OCI-LY7 (cell line): Measurements from ENCODE around the gene SLIT3. TPM values are rescaled to one million over a fixed set of nuclear protein-coding genes. Genes with fewer than 3 reads are reported as not detected.

Experiments used
- BruUV-seq: library from RNA; stranded (reverse); fragments of 400-500 nt; replicated peaks from 2 replicates; lab custom pipeline; 2021; lab: Mats Ljungman, UMichigan
- CTCF ChIA-PET: fragments of 300-600 bp; sonication (Branson Sonifier 250); formaldehyde crosslinking; loops from one replicate; lab custom pipeline; 2022; ENCODE audit warnings: antibody characterized with exemption; ENCODE audit not compliant: unreplicated experiment; lab: Charles Lee
- POLR2A ChIA-PET: fragments of 300-600 bp; sonication (Branson Sonifier 250); formaldehyde crosslinking; loops from one replicate; lab custom pipeline; 2022; ENCODE audit warnings: antibody characterized with exemption; lab: Charles Lee
- DNase-seq: peaks from one replicate; pipeline ENCODE4 v3.0.0-alpha.2; 2015; ENCODE audit warnings: low spot score
- H2AFZ ChIP-seq: fragments of 200-600 bp; sonication (generic), shearing (Covaris generic); 2 replicates; pipeline ENCODE4 v1.6.1; 2014; ENCODE audit warnings: mild to moderate bottlenecking, antibody characterized with exemption, low read length, moderate library complexity
- H3K27ac ChIP-seq: fragments of 200-600 bp; sonication (generic); 2 replicates; pipeline ENCODE4 v1.5.1; 2014; ENCODE audit warnings: mixed run types, low read depth, mild to moderate bottlenecking, moderate library complexity, low read length, inconsistent platforms; ENCODE audit not compliant: poor library complexity, severe bottlenecking
- H3K36me3 ChIP-seq: fragments of 200-600 bp; sonication (generic); 2 replicates; pipeline ENCODE4 v1.6.1; 2014; ENCODE audit warnings: mild to moderate bottlenecking, antibody characterized with exemption, low read length, moderate library complexity, mixed read lengths; ENCODE audit not compliant: insufficient read depth
- H3K4me1 ChIP-seq: fragments of 200-600 bp; sonication (generic); 2 replicates; pipeline ENCODE4 v1.5.1; 2014; ENCODE audit warnings: mild to moderate bottlenecking, low read length; ENCODE audit not compliant: insufficient read depth, poor library complexity, severe bottlenecking
- H3K4me2 ChIP-seq: fragments of 200-600 bp; sonication (generic); 2 replicates; pipeline ENCODE4 v1.6.1; 2014; ENCODE audit warnings: mild to moderate bottlenecking, low read length
- H3K4me3 ChIP-seq: fragments of 200-600 bp; sonication (generic); 2 replicates; pipeline ENCODE4 v1.5.1; 2014; ENCODE audit warnings: mild to moderate bottlenecking, low read depth, low read length; ENCODE audit not compliant: poor library complexity, severe bottlenecking
- H3K79me2 ChIP-seq: fragments of 200-600 bp; sonication (generic); 2 replicates; pipeline ENCODE4 v1.6.1; 2016; ENCODE audit warnings: low read depth, mild to moderate bottlenecking, low read length, moderate library complexity, mixed read lengths; ENCODE audit not compliant: insufficient read depth
- H3K9me2 ChIP-seq: fragments of 200-600 bp; sonication (generic); 2 replicates; pipeline ENCODE4 v1.6.1; 2016; ENCODE audit warnings: mild to moderate bottlenecking, low read length, mixed read lengths; ENCODE audit not compliant: insufficient read depth
- H3K9me3 ChIP-seq: fragments of 200-600 bp; sonication (generic); 2 replicates; pipeline ENCODE4 v1.6.1; 2014; ENCODE audit warnings: mild to moderate bottlenecking, mixed run types, low read length, mixed read lengths
- H4K20me1 ChIP-seq: fragments of 200-600 bp; sonication (generic); 2 replicates; pipeline ENCODE4 v1.6.1; 2014; ENCODE audit warnings: mild to moderate bottlenecking, antibody characterized with exemption, low read length, moderate library complexity, mixed read lengths; ENCODE audit not compliant: insufficient read depth
- EZH2phosphoT487 ChIP-seq: fragments of 200-600 bp; sonication (generic); IDR thresholded peaks from 2 replicates; pipeline ENCODE4 v1.6.1; 2018; ENCODE audit warnings: low read depth, borderline replicate concordance, mild to moderate bottlenecking, mixed run types, antibody characterized with exemption, low read length, moderate library complexity, mixed read lengths
- intact Hi-C: fragments of 100-400 bp; cut with micrococcal nuclease; formaldehyde crosslinking; loops from one replicate; pipeline ENCODE4 v1.10.0; 2022; ENCODE audit not compliant: unreplicated experiment
- total RNA-seq, 2 experiments: library from RNA; depleted of rRNA in 1 of 2; stranded (reverse); fragments of >200 nt in 1 of 2; shearing (Covaris generic) in 1 of 2; gene quantifications; 2 replicates each; pipeline ENCODE4 v1.2.3, GENCODE V29; 2014 to 2022
- TF ChIP-seq, protein P1 (sequence below): fragments of 200-600 bp; sonication (generic); conservative IDR thresholded peaks from 2 replicates; pipeline ENCODE4 v1.5.1; 2014; ENCODE audit warnings: mild to moderate bottlenecking, antibody characterized with exemption, low read length, moderate library complexity, mixed read lengths

The SLIT3 gene
- total RNA-seq, 2 experiments from 2014 or later: not detected

DNA sequence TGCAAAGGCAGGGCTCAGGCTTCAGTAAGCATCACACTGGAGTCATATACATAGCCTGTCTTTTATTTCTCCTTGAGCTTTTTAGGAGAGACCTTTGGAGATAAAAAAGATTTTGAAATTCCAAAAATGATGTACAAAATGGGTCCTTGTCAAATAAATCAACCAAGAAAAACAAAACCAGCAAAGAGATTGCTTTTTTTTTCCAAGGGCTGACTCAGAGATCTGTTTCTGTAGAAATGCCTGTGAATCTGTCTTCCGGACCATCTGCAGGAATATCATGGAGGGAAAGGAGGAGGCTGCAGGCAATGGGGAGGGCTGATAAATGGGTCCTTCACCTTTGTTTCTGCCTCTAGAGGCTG, 77.4 kb downstream of the SLIT3 start:
- no peaks in the 10 kb centered on the region for H4K20me1 ChIP-seq
- no peak for TF ChIP-seq EZH2phosphoT487
- intact Hi-C loops: no loop called here
- no peak overlapping the region for H3K4me3 ChIP-seq
- no peaks in the 10 kb centered on the region for H3K4me1 ChIP-seq
- DNase-seq: no peak
- ChIA-PET POLR2A (interaction anchor here (0.7 kb wide), 1 partner anchor 236 kb away, joined by 3 read pairs; no protein-coding TSS in a partner anchor), CTCF (no interaction called here)
- no peaks in the 10 kb centered on the region for H3K9me2 ChIP-seq
- no peak overlapping the region for H3K4me2 ChIP-seq
- H3K27ac ChIP-seq: no peak overlapping the region
- no peaks in the 10 kb centered on the region for H3K9me3 ChIP-seq
- H3K36me3 ChIP-seq: no peaks in the 10 kb centered on the region
- H3K79me2 ChIP-seq: no peaks in the 10 kb centered on the region
- no TSS peak for BruUV-seq
- no peak overlapping the region for H2AFZ ChIP-seq

DNA sequence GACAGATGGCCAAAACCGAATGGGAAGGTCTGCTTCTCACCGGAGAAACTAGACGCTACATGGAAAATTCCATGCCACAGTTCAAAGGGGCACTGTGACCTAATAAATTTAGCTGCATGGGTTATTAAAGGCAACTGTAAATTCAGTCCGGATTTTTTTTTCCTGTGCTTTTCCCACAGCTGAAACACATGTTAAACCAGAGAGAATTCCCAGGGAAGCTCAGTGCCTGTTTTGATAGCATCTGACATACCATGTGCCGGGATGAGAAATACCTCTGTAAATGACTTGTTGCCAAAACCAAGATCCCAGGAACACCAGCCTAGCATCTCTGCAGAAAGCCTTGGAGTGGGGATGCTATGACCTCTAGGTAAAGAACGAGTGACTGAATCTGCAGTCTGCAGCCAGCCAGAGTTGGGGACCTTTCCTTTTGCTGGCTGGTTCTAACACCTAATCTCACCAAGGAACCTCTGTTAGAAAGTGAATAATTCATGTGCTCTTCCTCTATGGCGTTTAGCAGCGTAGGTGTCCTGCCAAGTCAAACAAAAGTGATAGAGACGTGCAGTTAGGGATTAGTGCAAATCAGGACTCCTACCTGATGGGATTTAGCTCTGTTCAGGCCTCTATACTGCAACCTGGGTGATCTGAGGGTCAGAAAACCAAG, 77.9 kb downstream of the SLIT3 start:
- ChIA-PET POLR2A (no interaction called here), CTCF (no interaction called here)
- BruUV-seq: no TSS peak
- Histone ChIP-seq H3K4me1 (no peaks in the 10 kb centered on the region), H2AFZ (no peak overlapping the region), H3K9me2 (no peaks in the 10 kb centered on the region), H3K27ac (no peak overlapping the region), H4K20me1 (no peaks in the 10 kb centered on the region), H3K4me2 (no peak overlapping the region), H3K79me2 (no peaks in the 10 kb centered on the region), H3K36me3 (no peaks in the 10 kb centered on the region), H3K9me3 (no peaks in the 10 kb centered on the region), H3K4me3 (no peak overlapping the region)
- intact Hi-C loops: no loop called here
- no peak for DNase-seq
- TF ChIP-seq, protein P1, sequence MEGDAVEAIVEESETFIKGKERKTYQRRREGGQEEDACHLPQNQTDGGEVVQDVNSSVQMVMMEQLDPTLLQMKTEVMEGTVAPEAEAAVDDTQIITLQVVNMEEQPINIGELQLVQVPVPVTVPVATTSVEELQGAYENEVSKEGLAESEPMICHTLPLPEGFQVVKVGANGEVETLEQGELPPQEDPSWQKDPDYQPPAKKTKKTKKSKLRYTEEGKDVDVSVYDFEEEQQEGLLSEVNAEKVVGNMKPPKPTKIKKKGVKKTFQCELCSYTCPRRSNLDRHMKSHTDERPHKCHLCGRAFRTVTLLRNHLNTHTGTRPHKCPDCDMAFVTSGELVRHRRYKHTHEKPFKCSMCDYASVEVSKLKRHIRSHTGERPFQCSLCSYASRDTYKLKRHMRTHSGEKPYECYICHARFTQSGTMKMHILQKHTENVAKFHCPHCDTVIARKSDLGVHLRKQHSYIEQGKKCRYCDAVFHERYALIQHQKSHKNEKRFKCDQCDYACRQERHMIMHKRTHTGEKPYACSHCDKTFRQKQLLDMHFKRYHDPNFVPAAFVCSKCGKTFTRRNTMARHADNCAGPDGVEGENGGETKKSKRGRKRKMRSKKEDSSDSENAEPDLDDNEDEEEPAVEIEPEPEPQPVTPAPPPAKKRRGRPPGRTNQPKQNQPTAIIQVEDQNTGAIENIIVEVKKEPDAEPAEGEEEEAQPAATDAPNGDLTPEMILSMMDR: no peak
- TF ChIP-seq EZH2phosphoT487: no peak

GRCh38 chr5:169221519-169221918, 79.4 kb downstream of the SLIT3 start:
- POLR2A ChIA-PET: no interaction called here
- H3K4me3 ChIP-seq: no peak overlapping the region
- CTCF ChIA-PET: no interaction called here
- intact Hi-C loops: no loop called here
- TF ChIP-seq, protein P1: no peak
- no peak for TF ChIP-seq EZH2phosphoT487
- no peak for DNase-seq
- no peak overlapping the region for H3K27ac ChIP-seq
- H3K9me2 ChIP-seq: no peaks in the 10 kb centered on the region
- no peak overlapping the region for H2AFZ ChIP-seq
- no peaks in the 10 kb centered on the region for H4K20me1 ChIP-seq
- H3K4me2 ChIP-seq: no peak overlapping the region
- no peaks in the 10 kb centered on the region for H3K36me3 ChIP-seq
- no peaks in the 10 kb centered on the region for H3K9me3 ChIP-seq
- H3K4me1 ChIP-seq: no peaks in the 10 kb centered on the region
- no TSS peak for BruUV-seq
- no peaks in the 10 kb centered on the region for H3K79me2 ChIP-seq
